K562 (cell line): ENCODE data around the gene DMD.

Experiments used
- FOSL1 ChIP-seq: fragments of 200-800 bp; sonication (Bioruptor generic); conservative IDR thresholded peaks from 2 replicates; pipeline ENCODE4 v1.6.1; 2016; ENCODE audit warnings: missing genetic modification characterization, missing compliant biosample characterization
- MCM5 ChIP-seq: fragments of 450-650 bp; IDR thresholded peaks from 2 replicates; pipeline ENCODE4 v1.6.1; 2016; ENCODE audit warnings: low read depth
- NUFIP1 ChIP-seq: fragments of 450-650 bp; IDR thresholded peaks from 2 replicates; pipeline ENCODE4 v1.6.1; 2018; ENCODE audit not compliant: partially characterized antibody
- POLR2A ChIP-seq: fragments of 450-650 bp; conservative IDR thresholded peaks from 2 replicates; pipeline ENCODE4 v1.6.1; 2016
- POLR2G ChIP-seq: fragments of 200-400 bp; formaldehyde crosslinking; IDR thresholded peaks from 2 replicates; pipeline ENCODE4 v1.6.1; 2017; ENCODE audit warnings: low read depth, mild to moderate bottlenecking, antibody characterized with exemption, low read length, moderate library complexity
- SIN3A ChIP-seq, 2 experiments: fragments of 150-350 bp in 1 of 2; IDR thresholded peaks; 2 replicates each; pipeline ENCODE4 v1.6.1; 2011 to 2016; ENCODE audit warnings: borderline replicate concordance in 2 of 2, low read depth in 2 of 2, low read length in 2 of 2, mild to moderate bottlenecking in 2 of 2, moderate library complexity in 2 of 2; ENCODE audit not compliant: control insufficient read depth in 1 of 2
- TAF1 ChIP-seq: IDR thresholded peaks from 2 replicates; pipeline ENCODE4 v1.6.1; 2011; ENCODE audit warnings: mild to moderate bottlenecking, low read length, moderate library complexity; ENCODE audit not compliant: insufficient read depth, control insufficient read depth, severe bottlenecking; ENCODE audit errors: extremely low read depth
- TCF7 ChIP-seq: sonication (generic); IDR thresholded peaks from 2 replicates; pipeline ENCODE4 v1.6.1; 2016; ENCODE audit warnings: antibody characterized with exemption, borderline replicate concordance
- TF ChIP-seq, protein P1 (sequence below): sonication (generic); formaldehyde crosslinking; IDR thresholded peaks from 2 replicates; pipeline ENCODE4 v1.9.0; 2022; ENCODE audit warnings: mild to moderate bottlenecking, missing genetic modification reagents
- TF ChIP-seq, protein P2 (sequence below): sonication (generic); formaldehyde crosslinking; IDR thresholded peaks from 2 replicates; pipeline ENCODE4 v1.8.0; 2022; ENCODE audit warnings: mild to moderate bottlenecking, missing genetic modification reagents
- TF ChIP-seq, protein P3 (sequence below), 3 experiments: IDR thresholded peaks in 2 of 3; conservative IDR thresholded peaks in 1 of 3; 2 replicates each; pipeline ENCODE4 v1.5.1; 2011 to 2012; ENCODE audit warnings: low read length in 3 of 3, mild to moderate bottlenecking in 3 of 3, control low read depth in 2 of 3, improper control_type of control experiment in 1 of 3, inconsistent platforms in 1 of 3, low read depth in 1 of 3, mixed read lengths in 1 of 3, moderate library complexity in 1 of 3; ENCODE audit not compliant: insufficient read depth in 2 of 3
- TF ChIP-seq, protein P4 (sequence below): sonication (generic); formaldehyde crosslinking; IDR thresholded peaks from 2 replicates; pipeline ENCODE4 v1.8.0; 2022; ENCODE audit warnings: mild to moderate bottlenecking, missing genetic modification reagents, borderline replicate concordance

DNA sequence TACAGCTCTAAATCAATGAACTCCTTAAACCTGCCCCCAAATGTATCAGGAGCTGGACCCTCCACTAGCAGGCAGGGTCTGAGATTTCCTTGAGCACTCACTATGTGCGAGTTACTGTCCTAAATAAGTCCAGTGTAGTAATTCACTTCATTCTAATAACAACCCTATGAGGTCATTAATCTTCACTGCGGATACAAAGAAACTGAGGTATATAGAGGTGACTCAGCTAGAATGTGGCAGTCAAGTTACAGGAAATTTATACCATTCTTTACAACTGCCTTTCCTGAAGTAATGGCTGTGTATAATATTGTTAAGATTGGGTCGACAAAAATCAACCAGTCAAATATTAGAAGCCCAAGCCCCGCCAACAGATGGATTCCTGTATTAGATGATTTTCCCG, 1665.6 kb downstream of the DMD start:
- no peak for TF ChIP-seq SIN3A (IDR thresholded peaks at IDR 0.05; ENCODE audit: borderline replicate concordance in 2 of 2, control insufficient read depth in 1 of 2, low read depth in 2 of 2, low read length in 2 of 2)
- TF ChIP-seq TCF7 = no peak
- TF ChIP-seq FOSL1 (tag) = no peak
- TF ChIP-seq, protein P1, sequence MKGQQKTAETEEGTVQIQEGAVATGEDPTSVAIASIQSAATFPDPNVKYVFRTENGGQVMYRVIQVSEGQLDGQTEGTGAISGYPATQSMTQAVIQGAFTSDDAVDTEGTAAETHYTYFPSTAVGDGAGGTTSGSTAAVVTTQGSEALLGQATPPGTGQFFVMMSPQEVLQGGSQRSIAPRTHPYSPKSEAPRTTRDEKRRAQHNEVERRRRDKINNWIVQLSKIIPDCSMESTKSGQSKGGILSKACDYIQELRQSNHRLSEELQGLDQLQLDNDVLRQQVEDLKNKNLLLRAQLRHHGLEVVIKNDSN (CRISPR knock-in tag) = no peak
- TF ChIP-seq, protein P2, sequence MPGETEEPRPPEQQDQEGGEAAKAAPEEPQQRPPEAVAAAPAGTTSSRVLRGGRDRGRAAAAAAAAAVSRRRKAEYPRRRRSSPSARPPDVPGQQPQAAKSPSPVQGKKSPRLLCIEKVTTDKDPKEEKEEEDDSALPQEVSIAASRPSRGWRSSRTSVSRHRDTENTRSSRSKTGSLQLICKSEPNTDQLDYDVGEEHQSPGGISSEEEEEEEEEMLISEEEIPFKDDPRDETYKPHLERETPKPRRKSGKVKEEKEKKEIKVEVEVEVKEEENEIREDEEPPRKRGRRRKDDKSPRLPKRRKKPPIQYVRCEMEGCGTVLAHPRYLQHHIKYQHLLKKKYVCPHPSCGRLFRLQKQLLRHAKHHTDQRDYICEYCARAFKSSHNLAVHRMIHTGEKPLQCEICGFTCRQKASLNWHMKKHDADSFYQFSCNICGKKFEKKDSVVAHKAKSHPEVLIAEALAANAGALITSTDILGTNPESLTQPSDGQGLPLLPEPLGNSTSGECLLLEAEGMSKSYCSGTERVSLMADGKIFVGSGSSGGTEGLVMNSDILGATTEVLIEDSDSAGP (CRISPR knock-in tag) = no peak
- TF ChIP-seq, protein P3, sequence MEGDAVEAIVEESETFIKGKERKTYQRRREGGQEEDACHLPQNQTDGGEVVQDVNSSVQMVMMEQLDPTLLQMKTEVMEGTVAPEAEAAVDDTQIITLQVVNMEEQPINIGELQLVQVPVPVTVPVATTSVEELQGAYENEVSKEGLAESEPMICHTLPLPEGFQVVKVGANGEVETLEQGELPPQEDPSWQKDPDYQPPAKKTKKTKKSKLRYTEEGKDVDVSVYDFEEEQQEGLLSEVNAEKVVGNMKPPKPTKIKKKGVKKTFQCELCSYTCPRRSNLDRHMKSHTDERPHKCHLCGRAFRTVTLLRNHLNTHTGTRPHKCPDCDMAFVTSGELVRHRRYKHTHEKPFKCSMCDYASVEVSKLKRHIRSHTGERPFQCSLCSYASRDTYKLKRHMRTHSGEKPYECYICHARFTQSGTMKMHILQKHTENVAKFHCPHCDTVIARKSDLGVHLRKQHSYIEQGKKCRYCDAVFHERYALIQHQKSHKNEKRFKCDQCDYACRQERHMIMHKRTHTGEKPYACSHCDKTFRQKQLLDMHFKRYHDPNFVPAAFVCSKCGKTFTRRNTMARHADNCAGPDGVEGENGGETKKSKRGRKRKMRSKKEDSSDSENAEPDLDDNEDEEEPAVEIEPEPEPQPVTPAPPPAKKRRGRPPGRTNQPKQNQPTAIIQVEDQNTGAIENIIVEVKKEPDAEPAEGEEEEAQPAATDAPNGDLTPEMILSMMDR (IDR thresholded peaks at IDR 0.05 in 2 of 3, conservative IDR thresholded peaks at IDR 0.05 in 1 of 3; ENCODE audit: insufficient read depth in 2 of 3, low read depth in 1 of 3, low read length in 3 of 3) = no peak
- no peak for TF ChIP-seq MCM5
- no peak for TF ChIP-seq POLR2A
- TF ChIP-seq NUFIP1 = no peak
- TF ChIP-seq TAF1 = no peak
- TF ChIP-seq POLR2G = no peak
- TF ChIP-seq, protein P4, sequence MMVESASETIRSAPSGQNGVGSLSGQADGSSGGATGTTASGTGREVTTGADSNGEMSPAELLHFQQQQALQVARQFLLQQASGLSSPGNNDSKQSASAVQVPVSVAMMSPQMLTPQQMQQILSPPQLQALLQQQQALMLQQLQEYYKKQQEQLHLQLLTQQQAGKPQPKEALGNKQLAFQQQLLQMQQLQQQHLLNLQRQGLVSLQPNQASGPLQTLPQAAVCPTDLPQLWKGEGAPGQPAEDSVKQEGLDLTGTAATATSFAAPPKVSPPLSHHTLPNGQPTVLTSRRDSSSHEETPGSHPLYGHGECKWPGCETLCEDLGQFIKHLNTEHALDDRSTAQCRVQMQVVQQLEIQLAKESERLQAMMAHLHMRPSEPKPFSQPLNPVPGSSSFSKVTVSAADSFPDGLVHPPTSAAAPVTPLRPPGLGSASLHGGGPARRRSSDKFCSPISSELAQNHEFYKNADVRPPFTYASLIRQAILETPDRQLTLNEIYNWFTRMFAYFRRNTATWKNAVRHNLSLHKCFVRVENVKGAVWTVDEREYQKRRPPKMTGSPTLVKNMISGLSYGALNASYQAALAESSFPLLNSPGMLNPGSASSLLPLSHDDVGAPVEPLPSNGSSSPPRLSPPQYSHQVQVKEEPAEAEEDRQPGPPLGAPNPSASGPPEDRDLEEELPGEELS (CRISPR knock-in tag) = no peak
